HepG2 (cell line): ENCODE results near the gene PKN2. TPM values are rescaled to one million over a fixed set of nuclear protein-coding genes. Genes with fewer than 3 reads are reported as not detected.
A peak's percentile ranks its signal among the peaks of the same experiment; 100 is the strongest.

ENCODE experiments used
- DBP ChIP-seq: sonication (generic); formaldehyde crosslinking; IDR thresholded peaks from 2 replicates; pipeline ENCODE4 v1.4.0; 2020; ENCODE audit warnings: missing genetic modification reagents; ENCODE audit errors: not compliant biosample characterization
- ELK4 ChIP-seq: sonication (generic); formaldehyde crosslinking; IDR thresholded peaks from 2 replicates; pipeline ENCODE4 v1.9.0; 2021; ENCODE audit warnings: missing genetic modification reagents, borderline replicate concordance
- FOXO1 ChIP-seq: sonication (generic); formaldehyde crosslinking; IDR thresholded peaks from 2 replicates; pipeline ENCODE4 v1.4.0; 2020; ENCODE audit warnings: missing genetic modification reagents
- FOXO4 ChIP-seq: sonication (generic); formaldehyde crosslinking; conservative IDR thresholded peaks from 2 replicates; pipeline ENCODE4 v1.8.1; 2023; ENCODE audit warnings: missing genetic modification reagents
- GATA4 ChIP-seq: sonication (generic); IDR thresholded peaks from 2 replicates; pipeline ENCODE4 v1.6.1; 2016; ENCODE audit warnings: antibody characterized with exemption, low read depth, borderline replicate concordance
- MTA1 ChIP-seq: sonication (generic); formaldehyde crosslinking; IDR thresholded peaks from 2 replicates; pipeline ENCODE4 v1.4.0; 2020; ENCODE audit warnings: missing genetic modification reagents, mild to moderate bottlenecking, borderline replicate concordance
- RAD21 ChIP-seq: fragments of 450-650 bp; formaldehyde crosslinking; IDR thresholded peaks from 2 replicates; pipeline ENCODE4 v1.5.0; 2020; ENCODE audit warnings: mild to moderate bottlenecking
- SNAPC4 ChIP-seq: sonication (generic); formaldehyde crosslinking; IDR thresholded peaks from 2 replicates; pipeline ENCODE4 v1.4.0; 2020; ENCODE audit warnings: mild to moderate bottlenecking, missing genetic modification reagents
- TBP ChIP-seq: sonication (generic); formaldehyde crosslinking; IDR thresholded peaks from 2 replicates; pipeline ENCODE4 v1.5.0; 2020; ENCODE audit warnings: missing genetic modification reagents
- THAP7 ChIP-seq: sonication (generic); formaldehyde crosslinking; IDR thresholded peaks from 2 replicates; pipeline ENCODE4 v1.8.1; 2023; ENCODE audit warnings: mild to moderate bottlenecking, missing genetic modification reagents
- ZBTB46 ChIP-seq: sonication (generic); formaldehyde crosslinking; IDR thresholded peaks from 2 replicates; pipeline ENCODE4 v1.4.0; 2020; ENCODE audit warnings: mild to moderate bottlenecking, missing genetic modification reagents, borderline replicate concordance
- ZNF143 ChIP-seq: sonication (generic); formaldehyde crosslinking; IDR thresholded peaks from 2 replicates; pipeline ENCODE4 v1.4.0; 2020; ENCODE audit warnings: missing genetic modification reagents
- ZNF484 ChIP-seq: sonication (generic); formaldehyde crosslinking; IDR thresholded peaks from 2 replicates; pipeline ENCODE4 v1.5.1; 2020; ENCODE audit warnings: mild to moderate bottlenecking, low read depth, missing genetic modification reagents, borderline replicate concordance
- ZNF614 ChIP-seq: IDR thresholded peaks from 2 replicates; pipeline ENCODE4 v1.6.1; 2018; ENCODE audit warnings: missing biosample characterization, missing genetic modification reagents, inconsistent platforms, borderline replicate concordance
- ZNF674 ChIP-seq: sonication (generic); formaldehyde crosslinking; IDR thresholded peaks from 2 replicates; pipeline ENCODE4 v1.5.0; 2020; ENCODE audit warnings: low read depth, mild to moderate bottlenecking, missing genetic modification reagents
- polyA plus RNA-seq, 8 experiments: library from polyadenylated mRNA; depleted of rRNA in 3 of 8; stranded (reverse) in 7 of 8; unstranded in 1 of 8; fragments of >200 nt; fragmentation: Illumina TruSeq in 4 of 8; extraction: Trizol in 4 of 8; gene quantifications; 2 replicates each; pipeline versions ENCODE4 v1.2.1 to v1.2.3, GENCODE V29; 2011 to 2016; ENCODE audit warnings: low read depth in 4 of 8, missing spikeins in 1 of 8, mixed read lengths in 1 of 8; ENCODE audit not compliant: insufficient read depth in 1 of 8
- total RNA-seq, 5 experiments: library from RNA; depleted of rRNA; stranded (reverse); fragments of >200 nt; fragmentation: Illumina TruSeq; extraction: Trizol; gene quantifications; 2 replicates each; pipeline ENCODE4 v1.2.3, GENCODE V29; 2016; ENCODE audit warnings: low read depth in 1 of 5

PKN2 gene
- total and polyA plus RNA-seq, 2 of the 13 experiments (the other 11 are each of a cell fraction or from before 2014, with no cell fraction given): 17.0 to 29.4 TPM

- no peak for TF ChIP-seq FOXO4 (CRISPR knock-in tag)
- TF ChIP-seq ZNF614: 0 out of 2 replicates have a peak, but pooled peaks have one; percentile 13
- no peak for TF ChIP-seq MTA1
- TF ChIP-seq ZBTB46 (CRISPR knock-in tag): no peak
- TF ChIP-seq TBP (CRISPR knock-in tag): no peak
- no peak for TF ChIP-seq ZNF484 (CRISPR knock-in tag)
- no peak for TF ChIP-seq ZNF674 (CRISPR knock-in tag)
- 0 out of 2 replicates have a peak, but pooled peaks have one; percentile 50 for TF ChIP-seq ZNF143 (CRISPR knock-in tag)
- peak; percentile 58 for TF ChIP-seq FOXO1
- peak; percentile 53; the same call in 1 of the 2 replicates for TF ChIP-seq GATA4
- TF ChIP-seq DBP (CRISPR knock-in tag): no peak
- TF ChIP-seq SNAPC4 (CRISPR knock-in tag): no peak
- no peak for TF ChIP-seq ELK4
- no peak for TF ChIP-seq THAP7 (CRISPR knock-in tag)
- no peak for TF ChIP-seq RAD21
These were observed at the start of gene PKN2 (continued) for GRCh38 chr1:88683541-88684481.
